CD4-positive, alpha-beta T cell treated with Interleukin-6 at 100 ng/mL for 8 hours (primary cell): ENCODE results near the gene BAIAP2.
"Not testable (repeated sequence)": the region's sequence is repeated elsewhere in the genome, so short reads cannot be mapped to it uniquely, and the experiment has no call there.

Experiments used
- DNase-seq: peaks from one replicate; pipeline ENCODE4 v3.0.0-alpha.2; 2020; ENCODE audit warnings: mixed read lengths, low spot score

The BAIAP2 gene

GRCh38 chr17:81000631-81001357 lies 34.2 kb upstream of the BAIAP2 start:
- DNase-seq: no peak

- no peak for DNase-seq
These were observed 33.0 kb upstream of the BAIAP2 start for GRCh38 chr17:81002013-81002384.

- DNase-seq: no peak
These were observed 32.3 kb upstream of the BAIAP2 start for GRCh38 chr17:81002409-81003361.

DNA sequence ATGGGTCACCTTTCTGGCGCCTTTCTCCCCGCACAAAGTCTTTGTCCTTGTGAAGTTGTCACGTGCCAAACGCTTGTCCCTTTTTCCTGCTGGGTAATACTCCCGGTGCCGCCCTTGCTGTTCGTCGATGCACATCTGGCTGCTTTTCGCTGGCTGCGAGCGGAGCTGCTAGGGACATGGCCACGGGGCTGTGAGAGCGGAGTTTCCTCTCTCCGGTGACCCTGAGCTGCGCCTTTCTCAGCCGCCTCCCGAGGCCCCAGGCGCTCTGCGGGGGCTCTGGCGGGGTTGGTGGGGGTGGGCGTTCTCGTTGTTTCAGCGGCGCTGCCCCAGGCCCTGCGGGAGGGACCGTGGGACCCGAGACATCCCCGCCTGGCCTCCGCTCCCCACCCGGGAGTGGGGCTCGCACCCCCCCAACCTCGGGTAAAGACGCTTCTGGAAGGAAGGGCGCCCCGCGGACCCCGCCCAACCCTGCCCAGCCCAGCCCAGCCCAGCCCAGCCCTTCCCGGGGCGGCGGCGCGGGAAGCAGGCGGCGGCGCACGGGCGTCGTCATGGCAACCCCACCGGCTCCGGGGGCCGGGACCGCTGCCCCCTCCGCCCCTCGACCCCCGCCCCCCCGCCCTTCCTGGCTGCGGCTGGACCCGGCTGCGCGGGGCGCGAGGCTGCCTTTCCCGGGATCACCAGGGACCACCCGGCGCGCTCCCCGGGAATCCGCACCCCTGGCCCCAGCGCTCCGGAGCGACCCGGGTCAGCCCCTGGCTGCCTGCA lies 31.1 kb upstream of the BAIAP2 start:
- no peak for DNase-seq

DNA sequence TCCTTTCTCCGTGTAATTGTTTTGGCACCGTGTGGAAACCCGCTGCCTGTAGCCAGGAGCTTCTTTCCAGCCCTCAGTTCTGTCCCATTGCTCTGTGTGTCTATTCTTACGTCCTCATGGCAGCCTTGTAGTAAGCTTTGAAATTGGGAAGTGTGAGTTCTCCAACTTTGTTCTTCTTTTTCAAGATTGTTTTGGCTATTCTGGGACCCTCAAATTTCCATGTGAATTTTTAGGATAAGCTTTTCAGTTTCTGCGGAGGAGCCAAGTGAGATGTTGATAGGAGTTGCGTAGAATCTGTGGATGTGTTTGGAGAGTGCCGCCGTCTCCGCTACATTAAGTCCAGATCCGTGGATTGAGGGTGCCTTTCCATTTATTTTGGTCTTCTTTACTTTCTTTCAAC lies 28.1 kb upstream of the BAIAP2 start:
- no peak for DNase-seq

GRCh38 chr17:81008140-81008539 lies 26.8 kb upstream of the BAIAP2 start:
- no peak for DNase-seq

- no peak for DNase-seq
These were observed 25.8 kb upstream of the BAIAP2 start for GRCh38 chr17:81009136-81009535.

DNA sequence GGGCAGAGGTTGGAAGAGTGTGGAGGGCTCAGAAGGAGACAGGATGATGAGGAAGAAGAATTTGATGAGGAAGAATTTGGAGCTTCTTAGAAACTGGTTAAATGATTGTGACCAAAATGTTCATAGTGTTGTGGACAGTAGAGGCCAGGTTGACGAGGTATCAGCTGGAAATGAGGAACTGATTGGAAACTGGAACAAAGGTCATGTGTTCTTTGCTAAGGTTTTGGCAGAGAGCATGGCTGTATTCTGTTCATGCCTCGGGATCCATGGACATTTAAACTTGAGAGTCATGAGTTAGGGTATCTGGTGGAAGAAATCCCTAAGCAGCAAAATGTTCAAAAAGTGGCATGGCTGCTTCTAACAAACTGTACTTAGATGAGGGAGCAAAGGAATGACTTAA lies 24.0 kb upstream of the BAIAP2 start:
- no peak for DNase-seq

DNA sequence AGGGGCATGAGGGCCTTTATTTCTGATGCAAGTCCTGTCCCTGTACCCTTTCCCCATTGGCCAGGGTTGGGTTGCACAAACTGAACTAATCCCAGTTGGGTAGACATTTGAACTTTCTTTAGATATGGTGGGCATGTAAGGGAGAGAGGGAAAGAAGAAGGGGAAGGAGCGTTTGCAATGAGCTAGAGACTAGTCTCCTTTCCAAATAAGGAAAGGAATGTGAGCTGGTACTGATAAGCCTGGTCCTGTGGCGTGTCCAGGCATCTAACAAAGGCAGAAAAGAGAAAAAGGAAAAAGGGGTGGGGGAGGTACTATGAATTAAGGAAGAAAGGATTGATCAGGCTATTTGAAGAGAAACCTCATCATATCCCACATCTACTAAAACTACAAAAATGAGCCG lies 23.0 kb upstream of the BAIAP2 start:
- DNase-seq: no peak

- no peak for DNase-seq
These were observed 22.1 kb upstream of the BAIAP2 start for GRCh38 chr17:81012574-81013447.

GRCh38 chr17:81013642-81014041 lies 21.3 kb upstream of the BAIAP2 start:
- no peak for DNase-seq

GRCh38 chr17:81015136-81015535 lies 19.8 kb upstream of the BAIAP2 start:
- no peak for DNase-seq

DNA sequence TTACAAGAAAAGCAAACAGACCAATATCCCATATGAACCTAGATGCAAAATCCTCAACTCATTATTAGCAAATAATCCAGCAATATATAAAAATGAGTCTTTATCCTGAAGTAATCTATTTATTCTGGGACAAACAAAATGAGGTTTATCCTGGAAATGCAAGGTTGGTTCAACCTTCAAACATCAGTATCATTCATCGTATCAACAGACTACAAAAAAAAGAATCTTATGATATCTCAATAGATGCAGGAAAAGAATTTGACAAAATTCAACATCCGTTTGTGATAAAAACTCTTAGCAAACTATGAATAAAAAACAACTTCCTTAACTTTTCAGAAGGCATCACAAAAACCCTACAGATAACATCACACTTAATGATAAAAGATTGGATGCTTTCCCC lies 18.4 kb upstream of the BAIAP2 start:
- no peak for DNase-seq

GRCh38 chr17:81017330-81017729 lies 17.6 kb upstream of the BAIAP2 start:
- not testable (repeated sequence) for DNase-seq

- peak; percentile 64 for DNase-seq
These were observed 16.7 kb upstream of the BAIAP2 start for GRCh38 chr17:81018044-81018802.

GRCh38 chr17:81019563-81020442 lies 15.1 kb upstream of the BAIAP2 start:
- no peak for DNase-seq

DNA sequence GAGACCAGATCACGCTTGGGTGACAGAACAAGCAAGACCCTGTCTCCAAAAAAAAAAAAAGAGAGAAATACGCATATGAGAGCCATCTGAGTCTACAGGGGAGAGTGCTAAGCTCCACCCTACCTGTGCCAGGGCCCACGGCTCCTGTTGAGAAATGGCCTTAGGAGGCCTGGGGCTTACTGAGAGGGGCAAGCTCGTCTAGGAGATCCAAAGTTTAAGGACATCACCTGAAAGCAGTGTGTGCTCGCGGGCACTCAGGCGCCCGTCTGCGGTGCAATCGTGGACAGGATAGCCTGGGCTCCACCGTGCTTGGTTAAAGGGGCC lies 14.5 kb upstream of the BAIAP2 start:
- DNase-seq: no peak

- DNase-seq: no peak
These were observed 14.0 kb upstream of the BAIAP2 start for GRCh38 chr17:81020767-81021497.
